HepG2 (cell line): ENCODE data around the gene SIRT7. TPM values are rescaled to one million over a fixed set of nuclear protein-coding genes. Genes with fewer than 3 reads are reported as not detected.
A peak's percentile ranks its signal among the peaks of the same experiment; 100 is the strongest.

Source experiments
- EZH2 ChIP-seq: conservative IDR thresholded peaks from 2 replicates; pipeline ENCODE4 v1.6.1; 2012; ENCODE audit warnings: mild to moderate bottlenecking, low read depth, low read length, moderate library complexity
- FOXP1 ChIP-seq, 2 experiments: fragments of 450-650 bp in 1 of 2; IDR thresholded peaks; 2 replicates each; pipeline ENCODE4 v1.6.1; 2017 to 2018; ENCODE audit warnings: antibody characterized with exemption in 1 of 2
- HIC2 ChIP-seq: sonication (generic); formaldehyde crosslinking; IDR thresholded peaks from 2 replicates; pipeline ENCODE4 v1.9.0; 2022; ENCODE audit warnings: low read depth, missing genetic modification reagents
- IRF9 ChIP-seq: sonication (generic); formaldehyde crosslinking; IDR thresholded peaks from 2 replicates; pipeline ENCODE4 v1.8.0; 2022; ENCODE audit warnings: missing genetic modification reagents, mild to moderate bottlenecking, borderline replicate concordance
- KDM3A ChIP-seq: IDR thresholded peaks from 2 replicates; pipeline ENCODE4 v1.6.1; 2018; ENCODE audit warnings: low read depth, missing compliant biosample characterization
- NCOA2 ChIP-seq: sonication (generic); formaldehyde crosslinking; IDR thresholded peaks from 2 replicates; pipeline ENCODE4 v1.8.0; 2022; ENCODE audit warnings: inconsistent platforms
- PATZ1 ChIP-seq: sonication (generic); formaldehyde crosslinking; IDR thresholded peaks from 2 replicates; pipeline ENCODE4 v1.4.0; 2020; ENCODE audit warnings: missing genetic modification reagents
- SSRP1 ChIP-seq: IDR thresholded peaks from 2 replicates; pipeline ENCODE4 v1.6.1; 2016; ENCODE audit warnings: control low read depth
- STAT6 ChIP-seq: sonication (generic); formaldehyde crosslinking; IDR thresholded peaks from 2 replicates; pipeline ENCODE4 v1.4.0; 2020; ENCODE audit warnings: missing genetic modification reagents, mild to moderate bottlenecking, borderline replicate concordance
- TBX3 ChIP-seq: fragments of 450-650 bp; IDR thresholded peaks from 2 replicates; pipeline ENCODE4 v1.6.1; 2017; ENCODE audit warnings: antibody characterized with exemption, mild to moderate bottlenecking, inconsistent platforms, borderline replicate concordance
- ZHX2 ChIP-seq, 2 experiments: sonication (generic) in 1 of 2; formaldehyde crosslinking in 1 of 2; IDR thresholded peaks; 2 replicates each; pipeline versions ENCODE4 v1.6.1 to v1.9.0; 2014 to 2022; ENCODE audit warnings: antibody characterized with exemption in 1 of 2, borderline replicate concordance in 1 of 2, inconsistent platforms in 1 of 2, low read depth in 1 of 2, missing genetic modification reagents in 1 of 2
- ZNF232 ChIP-seq: sonication (generic); formaldehyde crosslinking; IDR thresholded peaks from 2 replicates; pipeline ENCODE4 v1.4.0; 2020; ENCODE audit warnings: missing genetic modification reagents, borderline replicate concordance
- ZNF766 ChIP-seq: sonication (generic); formaldehyde crosslinking; IDR thresholded peaks from 2 replicates; pipeline ENCODE4 v1.5.0; 2020; ENCODE audit warnings: missing genetic modification reagents, borderline replicate concordance
- ZSCAN9 ChIP-seq: IDR thresholded peaks from 2 replicates; pipeline ENCODE4 v1.6.1; 2016; ENCODE audit warnings: borderline replicate concordance
- polyA plus RNA-seq, 8 experiments: library from polyadenylated mRNA; depleted of rRNA in 3 of 8; stranded (reverse) in 7 of 8; unstranded in 1 of 8; fragments of >200 nt; fragmentation: Illumina TruSeq in 4 of 8; extraction: Trizol in 4 of 8; gene quantifications; 2 replicates each; pipeline versions ENCODE4 v1.2.1 to v1.2.3, GENCODE V29; 2011 to 2016; ENCODE audit warnings: low read depth in 4 of 8, missing spikeins in 1 of 8, mixed read lengths in 1 of 8; ENCODE audit not compliant: insufficient read depth in 1 of 8
- total RNA-seq, 5 experiments: library from RNA; depleted of rRNA; stranded (reverse); fragments of >200 nt; fragmentation: Illumina TruSeq; extraction: Trizol; gene quantifications; 2 replicates each; pipeline ENCODE4 v1.2.3, GENCODE V29; 2016; ENCODE audit warnings: low read depth in 1 of 5

SIRT7 gene
- total and polyA plus RNA-seq, 2 of the 13 experiments (the other 11 are each of a cell fraction or from before 2014, with no cell fraction given), result 8.3 to 24.8 TPM

- no peak for TF ChIP-seq IRF9
- TF ChIP-seq ZHX2 (IDR thresholded peaks at IDR 0.05; ENCODE audit: low read depth), result 0 out of 2 replicates have a peak, but pooled peaks have one; percentile 38
- TF ChIP-seq ZHX2 (CRISPR knock-in tag; IDR thresholded peaks at IDR 0.05; ENCODE audit: borderline replicate concordance), result no peak
- no peak for TF ChIP-seq FOXP1 (IDR thresholded peaks at IDR 0.05)
- TF ChIP-seq FOXP1 (CRISPR knock-in tag; IDR thresholded peaks at IDR 0.05), result no peak
- TF ChIP-seq HIC2 (CRISPR knock-in tag), result no peak
- 0 out of 2 replicates have a peak, but pooled peaks have one; percentile 36 for TF ChIP-seq ZNF232 (CRISPR knock-in tag)
- peak; percentile 82 for TF ChIP-seq SSRP1
- TF ChIP-seq KDM3A, result 0 out of 2 replicates have a peak, but pooled peaks have one; percentile 22
- no peak for TF ChIP-seq TBX3
- 0 out of 2 replicates have a peak, but pooled peaks have one; percentile 12 for TF ChIP-seq NCOA2 (CRISPR knock-in tag)
- no peak for TF ChIP-seq EZH2
- TF ChIP-seq PATZ1, result 0 out of 2 replicates have a peak, but pooled peaks have one; percentile 2
- TF ChIP-seq STAT6, result no peak
- 0 out of 2 replicates have a peak, but pooled peaks have one; percentile 7 for TF ChIP-seq ZSCAN9
- peak; percentile 39; the same call in 1 of the 2 replicates for TF ChIP-seq ZNF766 (CRISPR knock-in tag)
Measured at GRCh38 chr17:81867991-81868673, 49.8 kb downstream of the SIRT7 start (continued).
